H9 (cell line): ENCODE data around the gene PDGFB. TPM values are rescaled to one million over a fixed set of nuclear protein-coding genes. Genes with fewer than 3 reads are reported as not detected.

ENCODE experiments used
- DNase-seq: peaks from one replicate; pipeline ENCODE4 v3.0.0-alpha.2; 2017
- H2AFZ ChIP-seq: one replicate; pipeline ENCODE4 v1.6.1; 2013; ENCODE audit warnings: mild to moderate bottlenecking, low read length, control low read depth, moderate library complexity
- H2AK5ac ChIP-seq: 2 replicates; pipeline ENCODE4 v1.6.1; 2013; ENCODE audit warnings: low read length, control low read depth, mixed read lengths; ENCODE audit not compliant: insufficient read length
- H2BK120ac ChIP-seq: one replicate; pipeline ENCODE4 v1.6.1; 2013; ENCODE audit warnings: low read depth, mild to moderate bottlenecking, low read length, control low read depth, inconsistent platforms; ENCODE audit not compliant: poor library complexity, severe bottlenecking
- H2BK12ac ChIP-seq: 2 replicates; pipeline ENCODE4 v1.6.1; 2013; ENCODE audit warnings: low read length, control low read depth, mixed read lengths, low read depth; ENCODE audit not compliant: insufficient read length
- H2BK15ac ChIP-seq: 2 replicates; pipeline ENCODE4 v1.6.1; 2013; ENCODE audit warnings: low read depth, low read length, control low read depth
- H2BK20ac ChIP-seq: one replicate; pipeline ENCODE4 v1.6.1; 2013; ENCODE audit warnings: low read depth, mild to moderate bottlenecking, low read length, control low read depth, inconsistent platforms; ENCODE audit not compliant: poor library complexity, severe bottlenecking
- H2BK5ac ChIP-seq: 2 replicates; pipeline ENCODE4 v1.6.1; 2013; ENCODE audit warnings: low read length, control low read depth, mixed read lengths; ENCODE audit not compliant: insufficient read length
- H3K14ac ChIP-seq: 2 replicates; pipeline ENCODE4 v1.6.1; 2013; ENCODE audit warnings: low read length, control low read depth; ENCODE audit not compliant: insufficient read depth
- H3K18ac ChIP-seq: 2 replicates; pipeline ENCODE4 v1.6.1; 2013; ENCODE audit warnings: low read depth, mild to moderate bottlenecking, mixed read lengths, low read length, control low read depth; ENCODE audit not compliant: insufficient read length
- H3K23ac ChIP-seq: 2 replicates; pipeline ENCODE4 v1.6.1; 2013; ENCODE audit warnings: low read length, control low read depth, mixed read lengths, low read depth; ENCODE audit not compliant: insufficient read length
- H3K23me2 ChIP-seq: 2 replicates; pipeline ENCODE4 v1.6.1; 2013; ENCODE audit warnings: low read depth, mild to moderate bottlenecking, mixed read lengths, low read length, control low read depth; ENCODE audit not compliant: insufficient read length, poor library complexity, severe bottlenecking
- H3K27ac ChIP-seq: 2 replicates; pipeline ENCODE4 v1.5.1; 2013; ENCODE audit warnings: low read length, control low read depth, mixed read lengths, low read depth; ENCODE audit not compliant: insufficient read length
- H3K27me3 ChIP-seq: 2 replicates; pipeline ENCODE4 v1.6.1; 2013; ENCODE audit warnings: low read length, control low read depth, inconsistent platforms; ENCODE audit not compliant: insufficient read depth
- H3K4ac ChIP-seq: 2 replicates; pipeline ENCODE4 v1.6.1; 2013; ENCODE audit warnings: low read depth, mild to moderate bottlenecking, control low read depth, inconsistent platforms, low read length, moderate library complexity
- H3K4me1 ChIP-seq: 2 replicates; pipeline ENCODE4 v1.6.1; 2013; ENCODE audit warnings: low read length, control low read depth, inconsistent platforms; ENCODE audit not compliant: insufficient read depth
- H3K4me2 ChIP-seq: 2 replicates; pipeline ENCODE4 v1.6.1; 2013; ENCODE audit warnings: low read length, control low read depth, mixed read lengths; ENCODE audit not compliant: insufficient read length, insufficient read depth
- H3K56ac ChIP-seq: 2 replicates; pipeline ENCODE4 v1.6.1; 2013; ENCODE audit warnings: low read depth, mild to moderate bottlenecking, mixed read lengths, low read length, control low read depth; ENCODE audit not compliant: insufficient read length
- H3K79me1 ChIP-seq: 2 replicates; pipeline ENCODE4 v1.6.1; 2013; ENCODE audit warnings: low read depth, mild to moderate bottlenecking, moderate library complexity, low read length, control low read depth, inconsistent platforms; ENCODE audit not compliant: insufficient read depth, poor library complexity, severe bottlenecking
- H3K79me2 ChIP-seq: 2 replicates; pipeline ENCODE4 v1.6.1; 2013; ENCODE audit warnings: low read length, control low read depth, inconsistent platforms; ENCODE audit not compliant: insufficient read depth
- H3K9ac ChIP-seq: 2 replicates; pipeline ENCODE4 v1.6.1; 2013; ENCODE audit warnings: low read length, control low read depth, mixed read lengths; ENCODE audit not compliant: insufficient read length; ENCODE audit errors: extremely low read depth
- H3K9me3 ChIP-seq: one replicate; pipeline ENCODE4 v1.6.1; 2013; ENCODE audit warnings: low read depth, low read length, inconsistent platforms; ENCODE audit not compliant: control insufficient read depth
- H3T11ph ChIP-seq: one replicate; pipeline ENCODE4 v1.6.1; 2013; ENCODE audit warnings: mild to moderate bottlenecking, low read length, control low read depth, inconsistent platforms
- H4K20me1 ChIP-seq: one replicate; pipeline ENCODE4 v1.6.1; 2013; ENCODE audit not compliant: control insufficient read depth, insufficient read length, insufficient read depth
- H4K5ac ChIP-seq: 2 replicates; pipeline ENCODE4 v1.6.1; 2013; ENCODE audit warnings: low read depth, mild to moderate bottlenecking, mixed read lengths, low read length, control low read depth; ENCODE audit not compliant: insufficient read length
- H4K8ac ChIP-seq: replicated peaks from 2 replicates; pipeline ENCODE4 v1.6.1; 2013; ENCODE audit warnings: low read length, control low read depth, mixed read lengths, low read depth; ENCODE audit not compliant: insufficient read length
- H4K91ac ChIP-seq: 2 replicates; pipeline ENCODE4 v1.6.1; 2013; ENCODE audit warnings: low read depth, mild to moderate bottlenecking, moderate library complexity, mixed read lengths, low read length, control low read depth; ENCODE audit not compliant: insufficient read length
- H3K27ac Mint-ChIP-seq, 3 experiments: 2 replicates in 2 of 3; 3 replicates in 1 of 3; pipeline ENCODE4 v1.8.0; 2020 to 2021; ENCODE audit warnings: mixed read lengths in 3 of 3, mild to moderate bottlenecking in 1 of 3, moderate library complexity in 1 of 3
- H3K27me3 Mint-ChIP-seq: 2 replicates; pipeline ENCODE4 v1.8.0; 2021; ENCODE audit warnings: low read depth, mild to moderate bottlenecking, moderate library complexity, mixed read lengths
- H3K36me3 Mint-ChIP-seq, 3 experiments: 2 replicates in 2 of 3; 3 replicates in 1 of 3; pipeline ENCODE4 v1.8.0; 2020 to 2021; ENCODE audit warnings: low read depth in 3 of 3, mixed read lengths in 3 of 3; ENCODE audit not compliant: insufficient read depth in 1 of 3
- H3K4me1 Mint-ChIP-seq, 2 experiments: 2 replicates each; pipeline ENCODE4 v1.8.0; 2020; ENCODE audit warnings: mixed read lengths in 2 of 2
- H3K4me3 Mint-ChIP-seq, 2 experiments: 2 replicates in 1 of 2; 3 replicates in 1 of 2; pipeline ENCODE4 v1.8.0; 2020 to 2021; ENCODE audit warnings: mild to moderate bottlenecking in 2 of 2, mixed read lengths in 2 of 2, moderate library complexity in 1 of 2
- H3K9me3 Mint-ChIP-seq, 2 experiments: 2 replicates in 1 of 2; 3 replicates in 1 of 2; pipeline ENCODE4 v1.8.0; 2020; ENCODE audit warnings: mild to moderate bottlenecking in 2 of 2, mixed read lengths in 2 of 2, moderate library complexity in 1 of 2
- CTCF ChIP-seq: fragments of 200-600 bp; sonication (generic); conservative IDR thresholded peaks from 3 replicates; pipeline ENCODE4 v1.8.0; 2021; ENCODE audit warnings: antibody characterized with exemption, mild to moderate bottlenecking
- WGBS: extraction: QIAGEN DNeasy Blood & Tissue Kit; methylation state at CpG from one replicate; pipeline ENCODE4 v1.1.7; 2013; ENCODE audit warnings: missing lambda C conversion rate, low lambda C conversion rate, mixed read lengths; ENCODE audit not compliant: insufficient read length; ENCODE audit errors: extremely low coverage; 5-methylcytosine and 5-hydroxymethylcytosine counted together
- total RNA-seq: library from RNA; stranded (reverse); gene quantifications from 2 replicates; pipeline ENCODE4 v1.2.1, GENCODE V29; 2021

The PDGFB gene
- total RNA-seq, 1 experiment from 2014 or later, result 6.1 TPM

DNA sequence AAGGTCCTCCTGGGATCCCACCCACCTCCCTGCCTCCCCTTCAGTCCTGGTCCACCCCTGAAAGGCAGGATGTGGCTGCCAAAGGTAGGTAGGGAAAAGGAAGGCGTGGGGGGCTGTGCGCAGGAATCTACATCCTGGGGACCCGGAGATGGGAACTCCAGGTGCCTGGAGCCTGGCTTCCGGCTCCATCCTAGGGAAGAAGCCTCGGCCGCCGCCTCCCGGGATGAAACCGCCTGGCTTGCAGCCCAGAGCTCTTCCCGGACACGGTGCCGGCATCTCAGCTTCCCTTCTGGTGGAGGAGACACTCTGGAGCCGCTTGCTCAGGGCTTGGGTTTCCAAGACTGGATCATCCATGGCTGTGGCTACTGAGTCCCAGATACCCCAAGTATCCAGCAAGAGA lies 33.3 kb upstream of the PDGFB start:
- H3K9ac ChIP-seq, result no peak overlapping the region
- Mint-ChIP-seq H3K27ac (no peak overlapping the region), H3K4me3 (no peak overlapping the region), H3K4me1 (peaks cover 25 to 32% of the 10 kb centered on the region in 2 experiments), H3K36me3 (peaks cover 4 to 13% (median 6%) of the 10 kb centered on the region in 3 experiments; a peak in 4 of 7 replicates), H3K27me3 (peaks cover 9% of the 10 kb centered on the region), H3K9me3 (peaks cover 8 to 10% of the 10 kb centered on the region in 2 experiments)
- H3K27ac ChIP-seq, result no peak overlapping the region
- no peaks in the 10 kb centered on the region for H3K27me3 ChIP-seq
- no peak overlapping the region for H3K14ac ChIP-seq
- H4K20me1 ChIP-seq, result no peaks in the 10 kb centered on the region
- no peak overlapping the region for H3K4me2 ChIP-seq
- no peak overlapping the region for H3K56ac ChIP-seq
- no peak overlapping the region for H2BK15ac ChIP-seq
- no peak overlapping the region for H2BK20ac ChIP-seq
- no peak overlapping the region for H3K4ac ChIP-seq
- H4K5ac ChIP-seq, result no peak overlapping the region
- H3K79me1 ChIP-seq, result no peaks in the 10 kb centered on the region
- DNase-seq, result no peak
- no peak overlapping the region for H2BK12ac ChIP-seq
- no peak overlapping the region for H2BK120ac ChIP-seq
- no peak overlapping the region for H4K8ac ChIP-seq
- no peak overlapping the region for H3T11ph ChIP-seq
- no peak overlapping the region for H2AK5ac ChIP-seq
- no peaks in the 10 kb centered on the region for H3K79me2 ChIP-seq
- H2AFZ ChIP-seq, result no peak overlapping the region
- H3K18ac ChIP-seq, result no peak overlapping the region
- no peaks in the 10 kb centered on the region for H3K9me3 ChIP-seq
- no peak overlapping the region for H2BK5ac ChIP-seq
- no peak overlapping the region for H4K91ac ChIP-seq
- no peak for TF ChIP-seq CTCF
- H3K23me2 ChIP-seq, result no peaks in the 10 kb centered on the region
- no CpG with 5 or more reads among the region's 13 CpGs for WGBS
- no peak overlapping the region for H3K23ac ChIP-seq
- peaks cover 4% of the 10 kb centered on the region; the same call in 1 of the 2 replicates for H3K4me1 ChIP-seq
